T-helper 9 cell (primary cell): ENCODE results near the gene MAP3K12.
"Not testable (repeated sequence)": the region's sequence is repeated elsewhere in the genome, so short reads cannot be mapped to it uniquely, and the experiment has no call there.

Source experiments
- DNase-seq: peaks from one replicate; pipeline ENCODE4 v3.0.0-alpha.2; 2020

The MAP3K12 gene

GRCh38 chr12:53489242-53489864, 9.9 kb downstream of the MAP3K12 start:
- DNase-seq: no peak

GRCh38 chr12:53486736-53487487, 12.3 kb downstream of the MAP3K12 start:
- DNase-seq: no peak

DNA sequence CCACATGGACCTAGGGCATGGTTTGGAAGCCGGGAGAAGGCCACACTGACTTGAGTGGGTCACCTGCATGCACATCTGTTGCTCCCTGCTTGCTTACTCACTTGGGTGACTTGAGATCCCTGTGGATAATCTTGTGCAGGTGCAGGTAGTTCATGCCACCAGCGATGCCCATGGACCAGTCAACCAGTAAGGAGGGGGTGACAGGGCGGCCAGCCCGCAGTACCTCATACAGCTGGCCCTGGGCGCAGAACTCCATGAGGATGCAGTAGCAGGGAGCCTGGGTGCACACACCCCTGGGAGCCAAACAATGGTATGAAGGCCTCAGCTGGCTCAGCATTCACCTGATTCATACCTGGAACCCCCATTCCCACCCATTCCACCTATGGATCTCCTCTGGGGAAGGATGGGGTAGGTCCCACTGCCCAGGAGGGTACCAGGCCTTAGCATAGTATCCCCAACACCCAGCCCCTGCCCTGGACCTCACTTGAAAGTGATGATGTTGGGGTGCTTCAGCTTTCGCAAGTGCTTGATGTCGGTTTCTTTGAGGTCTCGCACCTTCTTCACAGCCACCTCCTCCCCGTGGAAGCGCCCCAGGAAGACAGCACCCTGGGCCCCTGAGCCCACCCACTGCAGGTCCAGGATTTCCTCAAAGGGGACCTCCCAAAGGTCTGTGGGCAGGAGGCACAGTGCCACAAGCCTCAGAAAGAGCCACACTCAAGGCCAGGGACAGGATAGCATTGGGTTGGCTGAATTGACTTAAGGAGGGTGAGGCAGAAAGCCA, 13.1 kb downstream of the MAP3K12 start:
- DNase-seq: no peak

DNA sequence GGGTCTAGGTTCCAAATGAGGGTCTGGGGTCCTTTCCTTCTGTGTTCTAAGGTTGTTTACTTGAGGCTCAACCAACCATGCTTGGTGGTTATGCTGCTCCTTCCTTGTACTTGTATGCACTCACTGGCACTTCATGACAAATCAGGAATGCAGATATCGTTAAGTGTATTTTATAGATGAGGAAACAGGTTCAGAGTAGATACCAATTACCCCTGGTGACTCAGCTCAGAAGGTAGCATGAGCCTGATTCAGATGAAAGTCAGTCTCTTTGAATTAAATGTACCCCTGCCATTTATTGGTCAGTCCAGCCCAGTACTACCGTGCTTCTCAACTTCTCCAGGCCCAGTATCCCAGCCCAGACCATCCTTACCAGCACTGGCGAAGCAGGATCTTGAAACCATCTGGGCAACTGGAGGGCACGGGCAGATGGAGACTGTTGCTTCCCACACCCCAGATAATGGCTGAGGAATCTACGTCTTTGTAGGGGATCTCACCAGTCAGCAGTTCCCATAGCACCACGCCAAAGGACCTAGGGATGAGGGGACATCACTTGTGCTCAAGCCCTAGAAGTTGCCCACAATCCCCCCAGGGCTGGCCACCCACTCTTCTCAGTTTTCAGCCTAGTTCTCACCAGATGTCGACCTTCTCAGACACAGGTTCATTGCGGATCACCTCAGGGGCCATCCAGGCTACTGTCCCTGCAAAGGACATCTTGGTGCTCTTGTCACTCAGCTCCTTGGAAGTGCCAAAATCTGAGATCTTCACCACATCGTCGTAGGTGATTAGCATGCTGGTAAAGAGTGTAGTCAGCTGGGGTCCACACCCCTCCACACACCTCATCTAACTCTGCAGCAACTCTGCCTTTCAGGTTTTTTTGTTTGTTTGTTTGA, 14.3 kb downstream of the MAP3K12 start:
- DNase-seq: no peak

DNA sequence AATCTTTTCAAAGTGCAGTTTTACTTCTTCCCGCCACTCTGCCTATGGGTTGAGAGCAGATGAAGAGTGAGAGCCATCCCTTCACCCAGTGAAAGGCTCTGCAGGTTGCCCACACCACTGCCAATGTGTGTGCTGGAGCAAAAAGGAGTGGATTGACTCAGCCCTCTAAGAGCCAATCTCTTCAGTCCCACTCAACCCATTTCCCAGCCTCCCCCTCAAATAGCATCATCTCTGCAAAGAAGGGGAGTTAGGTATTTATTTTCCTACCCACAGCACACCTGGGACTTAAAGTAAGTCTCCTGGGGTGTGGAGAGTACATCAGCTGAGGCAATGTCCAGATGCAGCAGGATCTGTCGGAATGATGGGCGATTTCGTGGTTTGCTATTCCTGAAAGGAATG, 15.3 kb downstream of the MAP3K12 start:
- no peak for DNase-seq

DNA sequence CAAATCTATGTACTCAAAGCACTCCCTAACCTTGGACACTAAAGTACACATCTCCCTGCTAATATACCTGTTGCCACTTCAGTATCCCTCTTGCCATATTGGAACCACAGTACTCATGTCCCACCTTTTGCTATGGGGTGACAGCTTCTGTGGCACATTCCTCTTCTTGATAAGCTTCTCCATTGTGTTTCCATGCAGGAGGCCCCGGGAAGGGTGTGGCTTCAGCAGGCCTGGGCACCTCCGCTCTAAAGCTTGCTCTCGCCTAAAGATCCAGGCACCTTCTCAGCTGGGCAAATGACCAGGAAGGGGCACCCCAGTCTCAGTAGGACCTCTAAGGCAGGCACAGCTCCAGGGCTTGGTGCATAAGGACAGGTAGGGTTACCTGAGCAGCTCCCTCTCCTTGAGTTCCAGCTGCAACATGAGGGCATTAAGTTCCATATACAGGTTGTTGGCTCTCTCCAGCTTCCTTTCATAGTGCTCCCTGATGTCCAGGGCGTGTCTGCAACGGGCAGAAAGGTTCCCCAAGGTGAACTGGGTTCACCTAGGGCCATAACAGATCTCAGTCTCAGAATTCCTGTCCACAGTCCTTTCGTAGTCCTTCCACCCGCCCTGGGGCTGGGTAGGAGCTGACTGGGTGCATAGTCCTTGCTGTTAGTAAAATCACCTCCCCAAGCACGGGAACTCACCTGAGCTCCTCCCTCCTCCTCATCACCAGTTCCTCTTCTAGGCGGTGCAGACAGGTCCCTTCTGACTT, 15.9 kb downstream of the MAP3K12 start:
- no peak for DNase-seq

DNA sequence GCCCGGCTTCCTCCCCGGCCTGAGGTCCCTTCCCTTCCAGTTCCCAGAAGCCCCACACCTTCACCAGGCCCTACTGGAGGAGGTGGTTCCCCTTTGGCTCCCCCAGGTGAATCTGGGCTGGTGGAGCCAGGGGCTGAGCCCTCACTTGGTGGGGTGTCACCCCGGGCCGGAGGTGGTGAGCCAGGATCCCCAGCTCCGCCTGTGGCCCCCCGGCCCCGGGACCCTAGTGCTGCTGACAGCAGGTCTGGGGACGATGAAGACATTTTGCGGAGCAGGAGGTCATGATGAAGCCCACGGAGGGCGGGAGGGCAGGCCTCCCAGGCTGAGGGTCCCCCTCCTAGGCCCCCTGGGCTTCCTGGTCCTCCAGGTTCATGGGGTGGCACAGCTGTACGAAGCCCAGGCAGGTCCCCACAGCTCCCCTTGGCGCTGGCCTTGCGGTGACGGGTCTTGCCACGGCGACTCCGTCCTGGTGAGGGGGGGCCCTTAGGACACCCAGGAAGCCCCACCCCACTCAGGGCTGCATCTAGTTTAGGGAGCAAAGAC, 16.6 kb downstream of the MAP3K12 start:
- no peak for DNase-seq

- no peak for DNase-seq
These were observed 17.2 kb downstream of the MAP3K12 start for GRCh38 chr12:53481939-53482586.

GRCh38 chr12:53481458-53481857, 17.8 kb downstream of the MAP3K12 start:
- not testable (repeated sequence) for DNase-seq

DNA sequence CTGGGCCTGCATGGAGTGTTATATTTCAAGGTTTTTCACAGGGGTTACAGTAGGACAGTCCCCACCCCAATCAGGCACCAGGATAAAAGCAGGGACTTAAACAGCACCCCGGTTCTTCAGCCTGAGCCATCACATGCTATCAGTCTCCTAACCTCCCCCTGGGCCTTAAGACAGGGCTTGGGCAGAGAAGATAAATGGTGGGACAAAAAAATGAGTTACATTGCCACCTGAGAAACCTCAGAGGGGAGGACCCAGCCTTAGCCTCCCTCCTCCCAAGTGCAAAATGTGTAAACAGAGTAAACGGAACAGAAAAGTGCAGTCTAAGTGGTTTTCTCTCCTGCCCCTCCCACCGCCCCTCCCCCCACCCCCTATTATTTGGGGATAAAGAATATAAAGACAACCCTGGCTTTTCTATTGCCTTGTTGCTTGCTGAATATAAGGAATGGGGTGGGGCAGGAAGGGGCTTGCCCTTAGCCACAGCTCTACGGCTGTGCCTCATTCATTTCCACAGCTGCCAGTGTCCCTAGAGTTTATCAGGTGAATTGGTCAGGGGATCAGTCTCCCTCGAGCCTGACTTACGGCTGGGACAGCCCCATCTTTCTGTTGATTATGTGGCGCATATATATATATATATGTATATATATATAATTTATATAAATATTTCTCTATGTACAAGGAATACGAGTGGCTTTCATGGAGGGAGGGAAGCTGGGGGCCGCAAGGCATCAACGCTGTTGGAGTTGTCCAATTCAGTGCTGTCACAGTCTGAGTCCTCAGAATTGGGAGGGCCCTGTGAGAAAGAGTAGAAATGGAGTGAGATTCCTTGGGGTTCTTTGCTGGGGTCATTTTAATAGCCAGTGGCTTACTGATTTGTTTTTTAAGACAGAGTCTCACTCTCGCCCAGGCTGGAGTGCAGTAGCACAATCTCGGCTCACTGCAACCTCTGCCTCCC, 18.5 kb downstream of the MAP3K12 start:
- no peak for DNase-seq

GRCh38 chr12:53479331-53479730, 19.9 kb downstream of the MAP3K12 start:
- DNase-seq: no peak

DNA sequence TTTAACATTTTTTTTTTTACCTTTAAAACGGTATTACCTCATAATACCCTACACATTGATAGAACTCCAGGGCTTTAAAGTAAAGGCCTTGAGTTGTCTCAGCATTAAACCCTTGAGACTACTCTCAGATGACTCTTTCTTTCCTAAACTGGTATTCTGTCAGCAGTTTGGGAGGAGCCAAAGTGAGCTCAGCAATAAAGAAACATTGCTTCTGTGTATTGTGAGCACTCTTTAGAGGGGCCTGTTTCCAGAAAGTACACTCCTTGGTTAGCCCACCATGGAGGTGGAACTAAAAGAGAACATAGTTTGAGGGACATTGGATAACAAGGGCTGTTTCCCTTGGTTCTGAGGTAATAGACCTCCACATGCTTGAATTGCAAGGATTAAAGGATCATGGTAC, 20.4 kb downstream of the MAP3K12 start:
- DNase-seq: no peak

GRCh38 chr12:53476769-53477209, 22.5 kb downstream of the MAP3K12 start:
- no peak for DNase-seq

- DNase-seq: no peak
These were observed 24.4 kb downstream of the MAP3K12 start for GRCh38 chr12:53474819-53475218.

DNA sequence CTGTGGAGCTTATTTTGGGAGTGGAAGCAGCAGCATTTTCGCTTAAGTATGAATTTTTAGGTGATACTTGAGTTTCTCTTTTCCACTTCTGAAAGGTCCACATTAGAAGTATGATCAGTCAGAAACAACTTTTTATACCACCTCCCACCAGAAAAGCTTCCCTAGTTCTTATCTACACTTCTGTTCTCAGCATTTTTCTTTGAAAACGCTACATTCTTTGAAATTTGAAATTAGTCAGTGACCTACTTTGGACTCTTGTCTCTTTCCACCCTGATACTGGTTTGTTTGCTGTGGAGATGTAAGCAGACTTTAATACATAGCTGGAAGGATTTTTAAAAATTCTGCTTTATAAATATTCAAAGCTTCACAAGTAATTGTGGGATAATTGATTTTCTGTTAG, 25.2 kb downstream of the MAP3K12 start:
- no peak for DNase-seq

- no peak for DNase-seq
These were observed 27.1 kb downstream of the MAP3K12 start for GRCh38 chr12:53472056-53472582.

- DNase-seq: no peak
These were observed 31.0 kb downstream of the MAP3K12 start for GRCh38 chr12:53468282-53468681.

- no peak for DNase-seq
These were observed 31.4 kb downstream of the MAP3K12 start for GRCh38 chr12:53467880-53468279.

DNA sequence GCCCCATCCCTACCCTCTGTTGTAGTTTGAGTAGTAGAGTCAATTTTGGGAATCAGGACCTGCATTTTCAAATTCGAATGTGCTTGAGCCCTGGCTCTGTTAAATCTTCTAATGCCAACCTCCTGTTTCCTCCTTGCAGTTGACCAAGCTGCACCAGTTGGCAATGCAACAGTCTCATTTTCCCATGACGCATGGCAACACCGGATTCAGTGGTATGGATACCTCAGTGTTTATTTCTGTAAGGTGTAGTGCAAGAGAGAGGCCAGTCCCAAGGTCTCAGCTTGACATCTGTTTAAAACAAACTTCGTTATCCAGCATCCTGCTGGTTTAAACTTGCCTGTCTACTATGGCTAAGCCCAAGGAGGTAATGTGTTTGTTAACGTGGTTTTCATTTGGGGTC, 32.2 kb downstream of the MAP3K12 start:
- no peak for DNase-seq

- DNase-seq: no peak
These were observed 32.6 kb downstream of the MAP3K12 start for GRCh38 chr12:53466640-53467039.
